SK-N-SH treated with all-trans-retinoic acid at 6 μM for 48 hours (cell line): ENCODE results near the gene NEK11.

Experiments
- ATAC-seq: fragments of 200-7000 bp; cut with Tn5 transposase; 3 replicates; pipeline ENCODE4 v1.9.1; 2020; ENCODE audit warnings: mild to moderate bottlenecking, moderate library complexity
- ARNTL ChIP-seq: fragments of 450-650 bp; formaldehyde crosslinking; IDR thresholded peaks from 2 replicates; pipeline ENCODE4 v1.5.0; 2020; ENCODE audit warnings: low read depth, mild to moderate bottlenecking, moderate library complexity, borderline replicate concordance
- BACH2 ChIP-seq: fragments of 250-450 bp; sonication (Bioruptor Pico); IDR thresholded peaks from 2 replicates; pipeline ENCODE4 v1.9.0; 2021; ENCODE audit warnings: mild to moderate bottlenecking, borderline replicate concordance
- CSDC2 ChIP-seq: fragments of 250-450 bp; sonication (Bioruptor Pico); IDR thresholded peaks from 2 replicates; pipeline ENCODE4 v1.5.0; 2020; ENCODE audit warnings: mild to moderate bottlenecking, moderate library complexity
- GLIS3 ChIP-seq: fragments of 250-450 bp; sonication (Bioruptor Pico); IDR thresholded peaks from 2 replicates; pipeline ENCODE4 v1.5.0; 2020; ENCODE audit warnings: mild to moderate bottlenecking, moderate library complexity
- OSR1 ChIP-seq: fragments of 250-450 bp; sonication (Bioruptor Pico); IDR thresholded peaks from 2 replicates; pipeline ENCODE4 v1.8.0; 2022; ENCODE audit warnings: moderate library complexity, mild to moderate bottlenecking, inconsistent platforms
- PPARA ChIP-seq: fragments of 250-450 bp; sonication (Bioruptor Pico); IDR thresholded peaks from 2 replicates; pipeline ENCODE4 v1.5.0; 2020; ENCODE audit warnings: mild to moderate bottlenecking, borderline replicate concordance
- RARB ChIP-seq: fragments of 250-450 bp; sonication (Bioruptor Pico); IDR thresholded peaks from 2 replicates; pipeline ENCODE4 v1.8.0; 2021; ENCODE audit warnings: mild to moderate bottlenecking, moderate library complexity
- SNAI2 ChIP-seq: fragments of 250-450 bp; sonication (Bioruptor Pico); IDR thresholded peaks from 2 replicates; pipeline ENCODE4 v1.5.0; 2020; ENCODE audit warnings: mild to moderate bottlenecking, moderate library complexity
- TCF4 ChIP-seq: fragments of 250-450 bp; sonication (Bioruptor Pico); IDR thresholded peaks from 2 replicates; pipeline ENCODE4 v1.8.0; 2021; ENCODE audit warnings: mild to moderate bottlenecking, moderate library complexity, borderline replicate concordance
- TOX ChIP-seq: fragments of 250-450 bp; sonication (Bioruptor Pico); IDR thresholded peaks from 2 replicates; pipeline ENCODE4 v1.8.0; 2021; ENCODE audit warnings: mild to moderate bottlenecking, moderate library complexity, borderline replicate concordance
- ZC3H10 ChIP-seq: fragments of 250-450 bp; sonication (Bioruptor Pico); IDR thresholded peaks from 2 replicates; pipeline ENCODE4 v1.5.1; 2021; ENCODE audit warnings: mild to moderate bottlenecking, moderate library complexity
- ZFP3 ChIP-seq: fragments of 250-450 bp; sonication (Bioruptor Pico); IDR thresholded peaks from 2 replicates; pipeline ENCODE4 v1.5.0; 2020; ENCODE audit warnings: mild to moderate bottlenecking, moderate library complexity
- ZNF565 ChIP-seq: fragments of 450-650 bp; formaldehyde crosslinking; conservative IDR thresholded peaks from 2 replicates; pipeline ENCODE4 v1.5.0; 2020; ENCODE audit warnings: low read depth, mild to moderate bottlenecking, moderate library complexity
- ZNF70 ChIP-seq: fragments of 450-650 bp; formaldehyde crosslinking; IDR thresholded peaks from 2 replicates; pipeline ENCODE4 v1.5.0; 2020; ENCODE audit warnings: mild to moderate bottlenecking, moderate library complexity
- ZNF8 ChIP-seq: fragments of 450-650 bp; formaldehyde crosslinking; IDR thresholded peaks from 2 replicates; pipeline ENCODE4 v1.5.0; 2020; ENCODE audit warnings: mild to moderate bottlenecking, moderate library complexity
- TF ChIP-seq, protein P1 (sequence below): fragments of 250-450 bp; sonication (Bioruptor Pico); IDR thresholded peaks from 2 replicates; pipeline ENCODE4 v1.5.1; 2020; ENCODE audit warnings: low read depth, mild to moderate bottlenecking, moderate library complexity
- TF ChIP-seq, protein P2 (sequence below): fragments of 250-450 bp; sonication (Bioruptor Pico); IDR thresholded peaks from 2 replicates; pipeline ENCODE4 v1.5.1; 2021; ENCODE audit warnings: mild to moderate bottlenecking, moderate library complexity
- TF ChIP-seq, protein P3 (sequence below): fragments of 250-450 bp; sonication (Bioruptor Pico); IDR thresholded peaks from 2 replicates; pipeline ENCODE4 v1.5.0; 2020; ENCODE audit warnings: mild to moderate bottlenecking, moderate library complexity
- TF ChIP-seq, protein P4 (sequence below): fragments of 250-450 bp; sonication (Bioruptor Pico); IDR thresholded peaks from 2 replicates; pipeline ENCODE4 v1.8.0; 2021; ENCODE audit warnings: low read depth, mild to moderate bottlenecking, moderate library complexity, borderline replicate concordance

The NEK11 gene

DNA sequence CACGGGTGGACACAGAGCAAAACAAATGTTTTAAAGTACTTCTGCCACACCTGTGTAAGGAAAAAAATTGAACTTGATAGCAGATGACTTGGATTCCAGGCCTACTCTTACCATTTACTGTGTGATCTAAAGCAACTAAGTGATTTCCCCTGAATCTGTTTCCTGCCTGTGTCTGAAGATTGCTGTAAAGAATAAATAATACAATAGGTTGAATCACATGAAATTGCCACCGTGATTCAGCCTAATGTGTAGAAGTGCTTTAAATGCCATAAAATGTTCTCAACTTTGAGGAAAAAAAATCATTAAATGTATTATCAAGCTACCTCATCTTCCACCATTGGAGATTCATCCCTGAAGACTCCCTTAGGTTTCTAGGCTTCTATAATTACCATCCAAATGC is 327.3 kb downstream of the NEK11 start:
- ATAC-seq = no peak
- TF ChIP-seq, protein P1, sequence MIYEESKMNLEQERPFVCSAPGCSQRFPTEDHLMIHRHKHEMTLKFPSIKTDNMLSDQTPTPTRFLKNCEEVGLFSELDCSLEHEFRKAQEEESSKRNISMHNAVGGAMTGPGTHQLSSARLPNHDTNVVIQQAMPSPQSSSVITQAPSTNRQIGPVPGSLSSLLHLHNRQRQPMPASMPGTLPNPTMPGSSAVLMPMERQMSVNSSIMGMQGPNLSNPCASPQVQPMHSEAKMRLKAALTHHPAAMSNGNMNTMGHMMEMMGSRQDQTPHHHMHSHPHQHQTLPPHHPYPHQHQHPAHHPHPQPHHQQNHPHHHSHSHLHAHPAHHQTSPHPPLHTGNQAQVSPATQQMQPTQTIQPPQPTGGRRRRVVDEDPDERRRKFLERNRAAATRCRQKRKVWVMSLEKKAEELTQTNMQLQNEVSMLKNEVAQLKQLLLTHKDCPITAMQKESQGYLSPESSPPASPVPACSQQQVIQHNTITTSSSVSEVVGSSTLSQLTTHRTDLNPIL (CRISPR knock-in tag) = no peak
- TF ChIP-seq ZFP3 (CRISPR knock-in tag) = no peak
- TF ChIP-seq PPARA (CRISPR knock-in tag) = no peak
- no peak for TF ChIP-seq BACH2 (CRISPR knock-in tag)
- TF ChIP-seq, protein P2, sequence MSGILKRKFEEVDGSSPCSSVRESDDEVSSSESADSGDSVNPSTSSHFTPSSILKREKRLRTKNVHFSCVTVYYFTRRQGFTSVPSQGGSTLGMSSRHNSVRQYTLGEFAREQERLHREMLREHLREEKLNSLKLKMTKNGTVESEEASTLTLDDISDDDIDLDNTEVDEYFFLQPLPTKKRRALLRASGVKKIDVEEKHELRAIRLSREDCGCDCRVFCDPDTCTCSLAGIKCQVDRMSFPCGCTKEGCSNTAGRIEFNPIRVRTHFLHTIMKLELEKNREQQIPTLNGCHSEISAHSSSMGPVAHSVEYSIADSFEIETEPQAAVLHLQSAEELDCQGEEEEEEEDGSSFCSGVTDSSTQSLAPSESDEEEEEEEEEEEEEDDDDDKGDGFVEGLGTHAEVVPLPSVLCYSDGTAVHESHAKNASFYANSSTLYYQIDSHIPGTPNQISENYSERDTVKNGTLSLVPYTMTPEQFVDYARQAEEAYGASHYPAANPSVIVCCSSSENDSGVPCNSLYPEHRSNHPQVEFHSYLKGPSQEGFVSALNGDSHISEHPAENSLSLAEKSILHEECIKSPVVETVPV (CRISPR knock-in tag) = no peak
- no peak for TF ChIP-seq TOX (CRISPR knock-in tag)
- no peak for TF ChIP-seq ZNF8 (CRISPR knock-in tag)

DNA sequence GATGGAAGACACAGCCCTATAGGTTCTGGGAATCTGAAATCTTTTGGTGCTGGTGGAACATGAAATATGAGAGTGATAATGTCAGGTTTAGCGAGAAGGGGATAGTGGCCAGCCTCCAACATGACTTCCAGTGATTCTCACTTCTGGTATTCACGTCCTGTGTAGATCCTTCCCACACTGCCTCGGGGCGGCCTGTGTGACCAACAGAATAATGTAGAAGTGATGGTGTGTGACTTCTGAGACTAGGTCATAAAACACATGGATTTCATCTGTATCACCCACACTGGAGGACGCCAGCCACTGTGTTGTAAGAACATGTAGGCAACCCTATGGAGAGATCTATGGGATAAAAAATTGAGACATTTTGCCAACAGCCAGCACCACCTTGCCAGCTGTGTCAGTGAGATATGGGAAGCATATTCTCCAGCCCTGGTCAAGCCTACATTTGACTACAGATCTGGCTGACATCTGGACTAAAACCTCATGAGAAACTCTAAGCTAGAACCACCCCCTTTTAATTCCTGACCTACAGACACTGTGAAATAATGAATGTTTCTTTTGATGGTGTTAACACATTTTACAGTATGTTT is 329.4 kb downstream of the NEK11 start:
- no peak for ATAC-seq
- TF ChIP-seq ZNF70 (CRISPR knock-in tag) (no peak), BACH2 (CRISPR knock-in tag) (no peak), ZNF8 (CRISPR knock-in tag) (no peak), RARB (CRISPR knock-in tag) (no peak), SNAI2 (CRISPR knock-in tag) (no peak), ZNF565 (CRISPR knock-in tag) (no peak), ZC3H10 (CRISPR knock-in tag) (no peak), OSR1 (CRISPR knock-in tag) (no peak), TOX (CRISPR knock-in tag) (no peak), ARNTL (CRISPR knock-in tag) (no peak), GLIS3 (CRISPR knock-in tag) (no peak)
- TF ChIP-seq, protein P3, sequence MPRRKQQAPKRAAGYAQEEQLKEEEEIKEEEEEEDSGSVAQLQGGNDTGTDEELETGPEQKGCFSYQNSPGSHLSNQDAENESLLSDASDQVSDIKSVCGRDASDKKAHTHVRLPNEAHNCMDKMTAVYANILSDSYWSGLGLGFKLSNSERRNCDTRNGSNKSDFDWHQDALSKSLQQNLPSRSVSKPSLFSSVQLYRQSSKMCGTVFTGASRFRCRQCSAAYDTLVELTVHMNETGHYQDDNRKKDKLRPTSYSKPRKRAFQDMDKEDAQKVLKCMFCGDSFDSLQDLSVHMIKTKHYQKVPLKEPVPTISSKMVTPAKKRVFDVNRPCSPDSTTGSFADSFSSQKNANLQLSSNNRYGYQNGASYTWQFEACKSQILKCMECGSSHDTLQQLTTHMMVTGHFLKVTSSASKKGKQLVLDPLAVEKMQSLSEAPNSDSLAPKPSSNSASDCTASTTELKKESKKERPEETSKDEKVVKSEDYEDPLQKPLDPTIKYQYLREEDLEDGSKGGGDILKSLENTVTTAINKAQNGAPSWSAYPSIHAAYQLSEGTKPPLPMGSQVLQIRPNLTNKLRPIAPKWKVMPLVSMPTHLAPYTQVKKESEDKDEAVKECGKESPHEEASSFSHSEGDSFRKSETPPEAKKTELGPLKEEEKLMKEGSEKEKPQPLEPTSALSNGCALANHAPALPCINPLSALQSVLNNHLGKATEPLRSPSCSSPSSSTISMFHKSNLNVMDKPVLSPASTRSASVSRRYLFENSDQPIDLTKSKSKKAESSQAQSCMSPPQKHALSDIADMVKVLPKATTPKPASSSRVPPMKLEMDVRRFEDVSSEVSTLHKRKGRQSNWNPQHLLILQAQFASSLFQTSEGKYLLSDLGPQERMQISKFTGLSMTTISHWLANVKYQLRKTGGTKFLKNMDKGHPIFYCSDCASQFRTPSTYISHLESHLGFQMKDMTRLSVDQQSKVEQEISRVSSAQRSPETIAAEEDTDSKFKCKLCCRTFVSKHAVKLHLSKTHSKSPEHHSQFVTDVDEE (CRISPR knock-in tag) = no peak
- TF ChIP-seq, protein P1 (CRISPR knock-in tag) = no peak
- TF ChIP-seq, protein P4, sequence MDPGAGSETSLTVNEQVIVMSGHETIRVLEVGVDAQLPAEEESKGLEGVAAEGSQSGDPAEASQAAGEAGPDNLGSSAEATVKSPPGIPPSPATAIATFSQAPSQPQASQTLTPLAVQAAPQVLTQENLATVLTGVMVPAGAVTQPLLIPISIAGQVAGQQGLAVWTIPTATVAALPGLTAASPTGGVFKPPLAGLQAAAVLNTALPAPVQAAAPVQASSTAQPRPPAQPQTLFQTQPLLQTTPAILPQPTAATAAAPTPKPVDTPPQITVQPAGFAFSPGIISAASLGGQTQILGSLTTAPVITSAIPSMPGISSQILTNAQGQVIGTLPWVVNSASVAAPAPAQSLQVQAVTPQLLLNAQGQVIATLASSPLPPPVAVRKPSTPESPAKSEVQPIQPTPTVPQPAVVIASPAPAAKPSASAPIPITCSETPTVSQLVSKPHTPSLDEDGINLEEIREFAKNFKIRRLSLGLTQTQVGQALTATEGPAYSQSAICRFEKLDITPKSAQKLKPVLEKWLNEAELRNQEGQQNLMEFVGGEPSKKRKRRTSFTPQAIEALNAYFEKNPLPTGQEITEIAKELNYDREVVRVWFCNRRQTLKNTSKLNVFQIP (CRISPR knock-in tag) = no peak
- TF ChIP-seq, protein P2 (CRISPR knock-in tag) = no peak

DNA sequence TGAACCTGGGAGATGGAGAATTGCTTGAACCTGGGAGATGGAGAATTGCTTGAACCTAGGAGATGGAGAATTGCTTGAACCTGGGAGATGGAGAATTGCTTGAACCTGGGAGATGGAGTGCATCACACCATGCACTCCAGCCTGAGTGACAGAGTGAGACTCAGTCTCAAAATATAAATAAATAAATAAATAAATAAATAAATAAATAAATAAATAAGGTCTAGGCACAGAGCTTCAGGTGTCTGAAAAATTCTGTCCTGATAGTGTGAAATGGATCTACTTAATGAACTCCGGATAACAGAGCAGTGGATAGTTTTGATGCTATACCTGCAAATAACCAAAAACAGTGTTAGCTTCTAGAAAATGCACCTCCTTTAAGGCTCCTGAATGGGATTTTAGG is 330.6 kb downstream of the NEK11 start:
- no peak for ATAC-seq
- no peak for TF ChIP-seq CSDC2
- TF ChIP-seq ZFP3 (CRISPR knock-in tag) = no peak
- TF ChIP-seq, protein P2 (CRISPR knock-in tag) = no peak
- TF ChIP-seq, protein P3 (CRISPR knock-in tag) = no peak
- no peak for TF ChIP-seq TOX (CRISPR knock-in tag)
- TF ChIP-seq GLIS3 (CRISPR knock-in tag) = no peak
- TF ChIP-seq ZNF565 (CRISPR knock-in tag) = no peak
- TF ChIP-seq ZNF70 (CRISPR knock-in tag) = no peak
- TF ChIP-seq, protein P1 (CRISPR knock-in tag) = no peak
- no peak for TF ChIP-seq TCF4 (CRISPR knock-in tag)
- no peak for TF ChIP-seq ZC3H10 (CRISPR knock-in tag)
